Suprapubic skin (tissue), 4 donors: ENCODE measurements around the gene WASHC2C.
"Not testable (repeated sequence)": the region's sequence is repeated elsewhere in the genome, so short reads cannot be mapped to it uniquely, and the experiment has no call there.

Experiments
- CTCF ChIP-seq, 2 donors: fragments of 200-600 bp in 1 of 2; fragments of 450-650 bp in 1 of 2; sonication (generic) in 1 of 2; IDR thresholded peaks; one replicate each; pipeline ENCODE4 v1.5.1; 2016 to 2019; ENCODE audit warnings: antibody characterized with exemption in 2 of 2, mild to moderate bottlenecking in 1 of 2, moderate library complexity in 1 of 2
- EP300 ChIP-seq: sonication (generic); formaldehyde crosslinking; IDR thresholded peaks from one replicate; pipeline ENCODE4 v1.6.1; 2017; ENCODE audit warnings: antibody characterized with exemption
- POLR2A ChIP-seq, 2 donors: fragments of 450-650 bp; IDR thresholded peaks; one replicate each; pipeline ENCODE4 v1.6.1; 2017; ENCODE audit warnings: antibody characterized with exemption in 2 of 2, mild to moderate bottlenecking in 2 of 2, moderate library complexity in 2 of 2
- POLR2AphosphoS5 ChIP-seq, 3 donors: sonication (generic); formaldehyde crosslinking; IDR thresholded peaks; one replicate each; pipeline ENCODE4 v1.6.1; 2017; ENCODE audit warnings: antibody characterized with exemption in 3 of 3

GRCh38 chr10:45790694-45791426 is 63.8 kb downstream of the WASHC2C start:
- TF ChIP-seq CTCF (IDR thresholded peaks at IDR 0.05); POLR2A (IDR thresholded peaks at IDR 0.05); EP300; POLR2AphosphoS5 (IDR thresholded peaks at IDR 0.05): not testable (repeated sequence)
